Body of pancreas (tissue), 4 donors: Measurements from ENCODE around the gene ALDOC. TPM values are rescaled to one million over a fixed set of nuclear protein-coding genes. Genes with fewer than 3 reads are reported as not detected.

Experiments
- ATAC-seq: fragments of 150-250 bp; one replicate; pipeline ENCODE4 v1.9.1; 2016
- DNase-seq, 4 donors: peaks; one replicate each; pipeline ENCODE4 v3.0.0-alpha.2; 2019
- H3K27ac ChIP-seq, 4 donors: fragments of 200-600 bp; sonication (generic); 1 replicate in 3 of 4; 2 replicates in 1 of 4; pipeline versions ENCODE4 v1.5.1 to v1.6.1; 2016 to 2019; ENCODE audit warnings: mild to moderate bottlenecking in 1 of 4, mixed read lengths in 1 of 4, moderate library complexity in 1 of 4
- H3K27me3 ChIP-seq, 2 donors: fragments of 200-600 bp; sonication (generic); one replicate each; pipeline ENCODE4 v1.6.0; 2016; ENCODE audit warnings: mild to moderate bottlenecking in 1 of 2
- H3K36me3 ChIP-seq, 2 donors: fragments of 200-600 bp; sonication (generic); replicated peaks in 1 of 2; 2 replicates each; pipeline ENCODE4 v1.5.1; 2016; ENCODE audit warnings: low read depth in 2 of 2; ENCODE audit not compliant: insufficient read depth in 1 of 2
- H3K4me1 ChIP-seq: fragments of 200-600 bp; sonication (generic); one replicate; pipeline ENCODE4 v1.6.0; 2016
- H3K4me3 ChIP-seq, 2 donors: fragments of 200-600 bp; sonication (generic); 1 replicate in 1 of 2; 2 replicates in 1 of 2; pipeline ENCODE4 v1.5.1; 2016 to 2019
- H3K9me3 ChIP-seq, 3 donors: fragments of 200-600 bp; sonication (generic); 1 replicate in 2 of 3; 2 replicates in 1 of 3; pipeline ENCODE4 v1.5.1; 2016
- POLR2A ChIP-seq, 3 donors: fragments of 450-650 bp; IDR thresholded peaks; one replicate each; pipeline ENCODE4 v1.6.1; 2016; ENCODE audit warnings: antibody characterized with exemption in 3 of 3, mild to moderate bottlenecking in 2 of 3
- WGBS, 2 donors: methylation state at CpG; one replicate each; pipeline ENCODE4 v1.1.5; 2017; 5-methylcytosine and 5-hydroxymethylcytosine counted together
- intact Hi-C: fragments of 100-400 bp; cut with DNase I; formaldehyde crosslinking; loops from one replicate; pipeline ENCODE4 v1.15.1; 2023
- total RNA-seq, 2 donors: library from RNA; depleted of rRNA; stranded (reverse); fragments of >200 nt; gene quantifications; one replicate each; pipeline ENCODE4 v1.1.0, GENCODE V29; 2016
- TF ChIP-seq, protein P1 (sequence below), 7 experiments: fragments of 450-650 bp in 4 of 7; fragments of 200-600 bp in 3 of 7; sonication (generic) in 3 of 7; IDR thresholded peaks; one replicate each; pipeline ENCODE4 v1.5.1; 2016 to 2019; ENCODE audit warnings: antibody characterized with exemption in 7 of 7

Gene ALDOC
- total RNA-seq, 2 donors from 2014 or later = 2.9 to 25.1 TPM

DNA sequence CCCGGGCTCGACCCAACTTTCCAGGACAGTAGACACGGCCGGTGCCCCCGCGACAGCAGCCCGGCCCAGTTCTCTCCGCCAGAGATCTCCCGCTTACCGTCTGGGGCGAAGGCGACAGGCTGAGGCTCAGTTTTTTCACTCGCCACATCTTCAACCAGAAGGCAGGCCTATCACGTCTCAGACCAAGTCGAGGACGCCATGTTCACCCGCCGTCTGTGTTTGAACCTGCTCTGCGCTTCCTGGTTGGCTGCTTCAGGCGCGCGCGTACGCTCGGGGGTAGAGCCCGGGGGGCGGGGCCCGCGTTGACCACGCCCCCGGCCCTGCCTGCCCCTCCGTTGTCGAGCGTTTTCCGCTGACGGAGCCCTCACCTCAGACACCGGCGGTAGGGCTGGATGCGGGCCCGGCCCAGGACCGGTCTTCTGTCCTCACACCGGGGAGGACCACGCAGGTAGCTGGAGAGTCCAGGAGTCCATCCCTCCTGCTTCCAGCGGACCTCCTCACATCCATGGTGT lies 22.2 kb upstream of the ALDOC start, which contains the start of gene SPAG5:
TSS of gene SPAG5 (minus strand) at position 227 of the 512 bp plus-strand sequence. CDS start at position 148, 79 bp downstream.
- 1% methylated on average over 43 of the region's 44 CpGs; no CpG with 5 or more reads in 1 of the 2 donors for WGBS, 2 donors
- H3K27ac ChIP-seq = peak within 1 kb of the TSS; percentile 66 to 95 (median 80)
- H3K9me3 ChIP-seq = no peaks in the 10 kb centered on the region
- H3K27me3 ChIP-seq = no peaks in the 10 kb centered on the region
- ATAC-seq = peak; percentile 98
- no peaks in the 10 kb centered on the region for H3K36me3 ChIP-seq
- peak within 1 kb of the TSS; percentile 19 to 62 for H3K4me3 ChIP-seq
- H3K4me1 ChIP-seq = peaks cover 20% of the 10 kb centered on the region
- DNase-seq = peak; percentile 94 to 97 (median 94)
- intact Hi-C loops = no loop called here
- TF ChIP-seq POLR2A (IDR thresholded peaks at IDR 0.05) = peak; percentile 52 to 87 (median 86)
- TF ChIP-seq, protein P1, sequence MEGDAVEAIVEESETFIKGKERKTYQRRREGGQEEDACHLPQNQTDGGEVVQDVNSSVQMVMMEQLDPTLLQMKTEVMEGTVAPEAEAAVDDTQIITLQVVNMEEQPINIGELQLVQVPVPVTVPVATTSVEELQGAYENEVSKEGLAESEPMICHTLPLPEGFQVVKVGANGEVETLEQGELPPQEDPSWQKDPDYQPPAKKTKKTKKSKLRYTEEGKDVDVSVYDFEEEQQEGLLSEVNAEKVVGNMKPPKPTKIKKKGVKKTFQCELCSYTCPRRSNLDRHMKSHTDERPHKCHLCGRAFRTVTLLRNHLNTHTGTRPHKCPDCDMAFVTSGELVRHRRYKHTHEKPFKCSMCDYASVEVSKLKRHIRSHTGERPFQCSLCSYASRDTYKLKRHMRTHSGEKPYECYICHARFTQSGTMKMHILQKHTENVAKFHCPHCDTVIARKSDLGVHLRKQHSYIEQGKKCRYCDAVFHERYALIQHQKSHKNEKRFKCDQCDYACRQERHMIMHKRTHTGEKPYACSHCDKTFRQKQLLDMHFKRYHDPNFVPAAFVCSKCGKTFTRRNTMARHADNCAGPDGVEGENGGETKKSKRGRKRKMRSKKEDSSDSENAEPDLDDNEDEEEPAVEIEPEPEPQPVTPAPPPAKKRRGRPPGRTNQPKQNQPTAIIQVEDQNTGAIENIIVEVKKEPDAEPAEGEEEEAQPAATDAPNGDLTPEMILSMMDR (IDR thresholded peaks at IDR 0.05) = no peak

DNA sequence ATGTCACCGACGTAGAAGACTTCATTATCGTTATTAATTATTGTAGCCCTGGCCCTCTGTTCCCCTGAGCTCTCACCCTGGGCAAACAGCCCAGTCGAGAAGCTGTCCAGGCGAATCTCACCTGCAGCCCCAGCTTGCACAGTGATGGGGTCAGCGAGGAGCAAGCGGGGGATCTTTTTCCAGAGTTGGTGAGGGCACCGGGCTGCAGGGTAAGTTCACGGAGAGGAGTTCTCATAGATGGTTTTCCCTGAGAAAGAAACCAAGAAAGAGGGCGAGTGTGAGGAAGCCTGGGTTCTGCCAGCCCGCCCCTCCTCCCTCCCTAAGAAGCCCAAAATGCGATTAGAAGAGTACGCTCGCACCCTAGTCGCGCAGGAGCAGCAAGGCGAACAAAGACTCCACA lies 21.7 kb upstream of the ALDOC start:
- Histone ChIP-seq H3K9me3 (no peaks in the 10 kb centered on the region), H3K4me3 (peak overlapping the region in 1 of 2 donors; percentile 62), H3K27ac (peak overlapping the region in 3 of 4 donors; percentile 71 to 95 (median 88)), H3K36me3 (no peaks in the 10 kb centered on the region), H3K4me1 (peaks cover 20% of the 10 kb centered on the region), H3K27me3 (no peaks in the 10 kb centered on the region)
- TF ChIP-seq POLR2A (IDR thresholded peaks at IDR 0.05) = no peak
- TF ChIP-seq, protein P1 (IDR thresholded peaks at IDR 0.05) = no peak
- WGBS, 2 donors = 1 to 8% methylated on average over 17 of the region's 17 CpGs
- ATAC-seq = no peak
- intact Hi-C loops = no loop called here
- DNase-seq = no peak

DNA sequence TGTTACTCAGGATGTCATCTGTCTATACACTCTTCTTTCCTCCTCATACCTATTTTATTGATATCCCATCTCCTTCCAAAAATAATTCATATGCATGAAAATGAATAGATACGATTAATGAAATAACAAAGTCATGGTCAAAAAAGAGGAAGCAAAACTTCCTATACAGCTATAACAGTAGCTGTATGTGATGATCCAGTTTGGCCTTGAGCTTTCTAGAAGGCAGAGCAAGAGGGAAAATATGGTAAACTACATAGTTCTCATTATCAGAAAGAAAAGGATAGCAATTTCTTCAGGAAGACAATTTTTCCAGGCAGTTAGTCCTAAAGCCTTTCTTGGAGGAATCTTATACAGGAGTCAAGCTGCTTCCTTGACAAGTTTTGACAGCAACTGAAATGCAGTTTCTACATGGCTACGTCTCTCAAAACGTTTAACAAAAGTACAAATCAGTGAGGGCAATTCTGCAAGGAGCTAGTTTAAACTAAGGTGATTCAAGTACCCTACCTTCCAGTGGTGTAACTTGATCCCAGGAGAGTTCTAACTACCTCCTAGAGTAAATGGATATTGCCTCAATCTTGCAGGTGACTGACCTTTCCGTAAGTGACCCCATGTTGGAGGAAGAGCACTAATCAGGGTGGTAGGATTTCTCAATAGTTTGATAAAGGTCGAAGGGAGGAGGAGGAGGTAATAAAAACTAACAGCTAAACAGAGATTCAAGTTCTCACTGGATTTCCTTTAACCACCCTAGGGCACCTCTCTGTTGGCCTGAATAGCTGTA lies 21.1 kb upstream of the ALDOC start:
- H3K4me1 ChIP-seq = peaks cover 20% of the 10 kb centered on the region
- H3K9me3 ChIP-seq = no peaks in the 10 kb centered on the region
- ATAC-seq (no peak), DNase-seq (no peak)
- intact Hi-C loops = no loop called here
- no peaks in the 10 kb centered on the region for H3K36me3 ChIP-seq
- H3K4me3 ChIP-seq = no peak overlapping the region
- TF ChIP-seq, protein P1 (IDR thresholded peaks at IDR 0.05) = no peak
- no peak for TF ChIP-seq POLR2A (IDR thresholded peaks at IDR 0.05)
- WGBS, 2 donors = 30 to 32% methylated on average over 5 of the region's 5 CpGs
- H3K27me3 ChIP-seq = no peaks in the 10 kb centered on the region
- no peak overlapping the region for H3K27ac ChIP-seq

DNA sequence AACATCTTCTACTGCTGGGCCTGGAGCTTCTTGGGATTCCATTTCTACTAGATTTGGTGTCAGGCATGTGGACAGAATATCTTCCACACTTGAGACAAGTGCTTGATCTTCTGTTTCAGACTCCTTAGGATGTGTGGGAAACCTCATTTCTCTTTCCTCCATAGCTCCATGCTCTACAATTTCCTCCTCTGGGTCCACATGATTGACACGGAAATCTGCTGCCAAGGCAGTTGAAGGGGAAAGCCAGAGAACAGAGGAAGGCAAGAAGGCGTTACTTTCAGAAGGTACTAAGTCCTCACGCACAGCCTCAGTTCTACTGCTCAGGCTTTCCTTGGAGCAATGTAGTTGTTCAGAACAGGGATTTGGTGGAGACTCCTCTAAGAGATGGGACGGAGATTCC lies 15.6 kb upstream of the ALDOC start:
- TF ChIP-seq POLR2A (IDR thresholded peaks at IDR 0.05) = no peak
- TF ChIP-seq, protein P1 (IDR thresholded peaks at IDR 0.05) = no peak
- no peak overlapping the region for H3K27ac ChIP-seq
- H3K27me3 ChIP-seq = no peaks in the 10 kb centered on the region
- H3K4me3 ChIP-seq = no peak overlapping the region
- ATAC-seq (no peak), DNase-seq (no peak)
- H3K4me1 ChIP-seq = no peaks in the 10 kb centered on the region
- H3K9me3 ChIP-seq = no peaks in the 10 kb centered on the region
- no peaks in the 10 kb centered on the region for H3K36me3 ChIP-seq
- 85 to 89% methylated on average over 4 of the region's 4 CpGs for WGBS, 2 donors
- intact Hi-C loops = no loop called here
